HG02943 (cell line): Measurements from ENCODE around the gene UCK1.
"Not testable (repeated sequence)": the region's sequence is repeated elsewhere in the genome, so short reads cannot be mapped to it uniquely, and the experiment has no call there.

Experiments
- ATAC-seq: cut with Tn5 transposase; IDR thresholded peaks from one replicate; pipeline ENCODE4 v1.9.1; 2021; ENCODE audit warnings: mild to moderate bottlenecking, low read depth, moderate library complexity; ENCODE audit not compliant: unreplicated experiment

The UCK1 gene

GRCh38 chr9:131554843-131555351 is 23.8 kb upstream of the UCK1 start:
- no peak for ATAC-seq

- no peak for ATAC-seq
Observed at GRCh38 chr9:131554087-131554842, 23.2 kb upstream of the UCK1 start.

DNA sequence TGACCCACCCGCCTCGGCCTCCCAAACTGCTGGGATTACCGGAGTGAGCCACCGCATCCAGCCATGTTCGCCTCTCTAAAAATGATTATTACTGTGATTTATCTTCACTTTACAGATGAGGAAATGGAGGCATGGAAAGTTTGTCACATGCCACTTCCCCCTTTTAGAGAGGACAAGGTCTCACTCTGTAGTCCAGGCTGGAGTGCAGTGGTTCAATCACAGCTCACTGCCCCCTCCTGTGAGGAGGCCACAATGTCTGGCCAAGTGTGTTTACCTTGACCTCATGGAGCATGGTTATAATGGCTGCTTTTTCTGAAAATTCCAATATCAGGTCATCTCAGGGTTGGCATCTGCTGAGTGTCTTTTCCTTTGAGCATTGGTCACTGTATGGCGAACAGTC is 21.0 kb upstream of the UCK1 start:
- no peak for ATAC-seq

DNA sequence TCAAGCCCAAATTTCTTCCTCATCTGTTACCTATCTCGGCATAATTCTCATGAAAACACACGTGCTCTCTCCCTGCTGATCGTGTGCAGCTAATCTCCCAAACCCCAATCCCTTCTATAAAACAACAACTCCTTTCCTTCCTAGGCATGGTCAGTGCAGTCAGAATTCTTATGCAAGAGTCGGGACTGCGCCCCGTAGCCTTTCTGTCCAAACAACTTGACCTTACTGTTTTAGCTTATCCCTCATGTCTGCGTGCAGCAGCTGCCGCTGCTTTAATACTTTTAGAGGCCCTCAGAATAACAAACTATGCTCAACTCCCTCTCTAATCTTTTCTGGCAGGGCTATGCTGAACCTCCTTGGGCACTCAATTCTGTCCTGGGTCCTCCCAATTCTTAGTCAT is 19.4 kb upstream of the UCK1 start:
- not testable (repeated sequence) for ATAC-seq

GRCh38 chr9:131549186-131549585 is 18.1 kb upstream of the UCK1 start:
- ATAC-seq: not testable (repeated sequence)

- no peak for ATAC-seq
Observed at GRCh38 chr9:131546336-131547084, 15.4 kb upstream of the UCK1 start.

DNA sequence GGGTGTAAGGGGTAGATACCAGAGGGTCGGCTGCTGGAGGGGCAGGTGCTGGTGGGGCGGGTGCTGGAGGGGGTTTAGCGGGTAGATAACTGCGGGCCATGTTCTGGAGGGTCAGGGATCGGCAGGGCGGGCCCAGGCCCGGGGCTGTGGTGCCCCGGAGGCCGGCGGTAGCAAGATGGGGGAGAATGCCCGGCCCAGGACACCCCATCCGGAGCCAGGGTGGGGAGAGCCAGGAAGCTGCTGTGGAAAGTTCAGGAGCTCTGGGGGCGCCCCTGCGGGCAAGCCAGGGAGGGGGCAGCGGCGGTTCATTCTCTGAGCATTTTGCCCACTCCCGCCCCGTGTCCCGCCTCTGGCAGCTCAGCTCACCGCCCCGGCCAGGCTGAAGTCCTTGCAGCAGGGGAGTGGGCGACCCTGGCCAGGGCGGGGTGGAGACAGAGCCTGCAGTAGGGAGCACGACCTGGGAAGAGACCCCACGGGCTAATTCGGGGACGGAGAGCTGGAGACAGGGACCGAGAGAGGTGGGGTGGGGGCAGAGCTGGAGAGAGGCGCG is 14.8 kb upstream of the UCK1 start:
- no peak for ATAC-seq

DNA sequence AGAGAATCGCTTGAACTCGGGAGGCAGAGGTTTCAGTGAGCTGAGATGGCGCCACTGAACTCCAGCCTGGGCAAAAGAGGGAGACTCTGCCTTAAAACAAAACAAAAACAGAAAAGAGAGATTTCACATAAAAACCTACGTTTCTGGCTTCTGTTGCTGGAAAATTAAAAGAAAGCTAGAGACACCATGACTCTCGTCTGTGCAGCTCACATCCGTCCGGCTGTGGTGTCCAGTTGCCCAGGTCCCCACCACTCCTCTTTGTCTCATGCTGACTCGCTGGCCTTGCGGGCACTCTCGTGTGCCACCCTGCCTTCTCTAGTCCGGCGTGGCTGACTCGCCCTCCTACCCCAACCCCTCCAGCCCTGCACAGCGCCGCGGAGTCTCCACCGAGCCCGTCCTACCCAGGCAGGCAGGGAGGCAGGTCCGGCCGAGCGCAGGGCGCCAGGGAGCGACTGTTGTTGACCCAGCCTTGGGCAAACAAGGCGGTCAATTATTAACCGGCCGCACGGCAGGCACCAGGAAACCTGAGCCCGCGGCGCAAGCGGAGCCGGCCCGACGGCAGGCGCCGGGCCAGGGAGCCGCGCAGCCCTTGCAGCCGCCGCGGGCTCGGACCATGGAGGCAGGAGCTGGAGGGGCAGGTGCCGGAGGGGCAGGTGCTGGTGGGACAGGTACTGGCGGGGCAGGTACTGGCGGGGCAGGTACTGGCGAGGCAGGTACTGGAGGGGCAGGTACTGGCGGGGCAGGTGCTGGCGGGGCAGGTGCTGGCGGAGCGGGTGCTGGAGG is 14.1 kb upstream of the UCK1 start, which contains the start of gene PRRT1B:
TSS of gene PRRT1B (plus strand) at position 521 of the 783 bp plus-strand sequence. CDS start at position 614, 93 bp downstream.
- ATAC-seq: no peak

GRCh38 chr9:131543141-131543540 is 12.1 kb upstream of the UCK1 start:
- no peak for ATAC-seq

- ATAC-seq: no peak
Observed at GRCh38 chr9:131539223-131539923, 8.3 kb upstream of the UCK1 start.

GRCh38 chr9:131537946-131538345 is 6.9 kb upstream of the UCK1 start:
- no peak for ATAC-seq

GRCh38 chr9:131534721-131535237 is 3.7 kb upstream of the UCK1 start:
- no peak for ATAC-seq

DNA sequence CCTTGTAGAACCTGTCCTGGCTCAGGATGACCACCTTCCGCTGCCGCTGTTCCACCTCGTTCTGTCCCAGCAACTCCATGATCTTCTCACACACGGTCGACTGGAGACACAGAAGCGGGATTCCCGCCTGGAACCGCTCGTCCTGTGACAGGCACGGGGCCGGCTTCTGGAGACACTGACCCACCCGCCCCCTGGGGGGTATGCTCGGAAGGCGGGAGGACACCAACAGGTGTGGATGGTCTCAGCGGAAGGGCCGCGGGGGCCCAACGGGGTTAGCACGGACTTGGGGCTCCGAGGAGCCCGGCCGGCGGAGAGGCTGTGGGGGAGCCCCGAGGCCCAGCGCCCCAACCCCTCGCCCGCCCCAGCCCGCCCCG is 530 bp downstream of the UCK1 start:
- ATAC-seq: no peak

DNA sequence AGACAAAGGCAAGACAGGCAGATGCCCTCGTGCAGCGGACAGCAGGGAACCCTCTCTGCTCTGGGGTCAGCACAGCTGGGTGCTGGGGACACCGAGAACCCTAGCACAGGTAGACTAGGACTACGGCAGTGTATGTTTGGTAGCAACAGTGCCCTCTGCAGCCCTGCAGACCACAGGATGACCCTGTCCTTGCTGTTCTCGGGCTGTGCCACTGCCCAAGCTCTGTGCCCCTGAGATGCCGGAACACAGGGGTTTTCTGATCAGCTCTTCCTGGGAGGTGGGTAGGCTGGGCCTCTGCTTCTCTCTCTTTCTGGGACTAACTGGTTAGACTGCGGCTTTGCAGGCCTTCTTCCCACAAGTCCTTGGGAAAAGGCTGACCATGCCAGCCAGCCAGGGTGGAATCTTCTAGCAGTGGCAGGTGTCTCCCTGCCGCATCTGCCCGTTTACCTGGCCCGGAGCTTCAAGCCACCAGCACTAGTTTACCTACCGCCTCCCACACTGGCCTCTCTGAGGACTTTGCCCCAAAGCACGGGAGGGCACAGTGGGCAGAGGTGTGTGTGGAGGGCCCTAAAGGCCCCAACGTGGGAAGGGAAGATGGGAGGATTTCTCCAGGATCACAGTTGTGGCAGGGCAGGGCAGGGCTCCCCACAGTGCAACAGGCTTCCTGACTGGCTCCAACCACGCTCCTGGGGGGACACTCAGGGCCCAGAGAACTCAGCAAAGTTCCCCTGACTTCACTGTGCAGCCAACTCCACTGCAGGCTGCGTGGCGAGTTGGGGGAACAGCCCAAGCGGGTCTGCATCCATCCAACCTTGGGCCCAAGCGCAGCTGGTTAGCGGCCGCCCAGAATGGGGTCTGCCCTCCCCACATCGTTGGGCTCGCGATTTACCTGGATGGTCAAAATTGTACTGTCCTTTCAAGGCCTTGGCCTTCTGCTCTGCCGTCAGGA is 1.2 kb downstream of the UCK1 start:
- ATAC-seq: no peak

GRCh38 chr9:131528886-131529505 is 2.1 kb downstream of the UCK1 start:
- no peak for ATAC-seq

- no peak for ATAC-seq
Observed at GRCh38 chr9:131528186-131528585, 2.9 kb downstream of the UCK1 start.

- ATAC-seq: no peak
Observed at GRCh38 chr9:131525643-131526565, 5.2 kb downstream of the UCK1 start.
